ENCODE results near the gene GCNA.

GCNA gene

GRCh38 chrX:71616672-71617529, 38.7 kb downstream of the GCNA start:
- peak; percentile 30 for DNase-seq

GRCh38 chrX:71617742-71618141, 39.5 kb downstream of the GCNA start:
- DNase-seq: no peak

- DNase-seq: peak; percentile 60
Observed at GRCh38 chrX:71618303-71618721, 40.1 kb downstream of the GCNA start, which contains the start of gene CXCR3. CXCR3 (minus strand) TSS chrX:71618511; CDS start chrX:71618449, 62 bp downstream.

- no peak for DNase-seq
Observed at GRCh38 chrX:71618787-71619186, 40.5 kb downstream of the GCNA start.

- peak; percentile 53 for DNase-seq
Observed at GRCh38 chrX:71619193-71619592, 41.0 kb downstream of the GCNA start.

GRCh38 chrX:71619986-71620385, 41.7 kb downstream of the GCNA start:
- no peak for DNase-seq

GRCh38 chrX:71621603-71622002, 43.4 kb downstream of the GCNA start:
- no peak for DNase-seq

GRCh38 chrX:71622032-71622575, 43.9 kb downstream of the GCNA start:
- no peak for DNase-seq

- peak; percentile 69 for DNase-seq
Observed at GRCh38 chrX:71622576-71623450, 44.6 kb downstream of the GCNA start.

- no peak for DNase-seq
Observed at GRCh38 chrX:71623714-71624113, 45.5 kb downstream of the GCNA start.

- DNase-seq: no peak
Observed at GRCh38 chrX:71625471-71625870, 47.2 kb downstream of the GCNA start.

- DNase-seq: no peak
Observed at GRCh38 chrX:71626576-71626975, 48.3 kb downstream of the GCNA start.

GRCh38 chrX:71627588-71628404, 49.6 kb downstream of the GCNA start:
- DNase-seq: no peak

- DNase-seq: no peak
Observed at GRCh38 chrX:71629467-71629866, 51.2 kb downstream of the GCNA start.

- DNase-seq: no peak
Observed at GRCh38 chrX:71632923-71633657, 54.9 kb downstream of the GCNA start.

GRCh38 chrX:71634366-71634765, 56.1 kb downstream of the GCNA start:
- no peak for DNase-seq

GRCh38 chrX:71636438-71637252, 58.4 kb downstream of the GCNA start:
- peak; percentile 27 for DNase-seq

- no peak for DNase-seq
Observed at GRCh38 chrX:71637253-71637618, 59.0 kb downstream of the GCNA start.

- DNase-seq: no peak
Observed at GRCh38 chrX:71637848-71638247, 59.6 kb downstream of the GCNA start.

- no peak for DNase-seq
Observed at GRCh38 chrX:71638409-71638808, 60.2 kb downstream of the GCNA start.

- peak; percentile 29 for DNase-seq
Observed at GRCh38 chrX:71640002-71640401, 61.8 kb downstream of the GCNA start.
